Aorta (tissue), 5 donors: ENCODE data around the gene KRTAP10-5. TPM values are rescaled to one million over a fixed set of nuclear protein-coding genes. Genes with fewer than 3 reads are reported as not detected.
"Not testable (repeated sequence)": the region's sequence is repeated elsewhere in the genome, so short reads cannot be mapped to it uniquely, and the experiment has no call there.

Experiments
- ATAC-seq: fragments of 200-7000 bp; cut with Tn5 transposase; one replicate; pipeline ENCODE4 v1.9.1; 2022; ENCODE audit warnings: moderate library complexity; ENCODE audit not compliant: low FRiP score
- DNase-seq, 2 donors: peaks; one replicate each; pipeline ENCODE4 v3.0.0-alpha.2; 2020
- H3K27ac ChIP-seq, 2 donors: one replicate each; pipeline ENCODE4 v1.5.1; 2013; ENCODE audit warnings: low read length in 2 of 2, mild to moderate bottlenecking in 2 of 2, moderate library complexity in 2 of 2, control low read depth in 1 of 2, inconsistent platforms in 1 of 2, low read depth in 1 of 2
- H3K27me3 ChIP-seq, 2 donors: one replicate each; pipeline ENCODE4 v1.6.1; 2013; ENCODE audit warnings: control low read depth in 1 of 2, low read length in 1 of 2, mild to moderate bottlenecking in 1 of 2, moderate library complexity in 1 of 2; ENCODE audit not compliant: insufficient read depth in 2 of 2, control insufficient read depth in 1 of 2
- H3K36me3 ChIP-seq, 2 donors: one replicate each; pipeline ENCODE4 v1.6.1; 2013; ENCODE audit warnings: control low read depth in 1 of 2, low read length in 1 of 2, mild to moderate bottlenecking in 1 of 2; ENCODE audit not compliant: insufficient read depth in 2 of 2, control insufficient read depth in 1 of 2
- H3K4me1 ChIP-seq, 2 donors: one replicate each; pipeline ENCODE4 v1.6.1; 2013; ENCODE audit warnings: low read length in 2 of 2, control low read depth in 1 of 2, mild to moderate bottlenecking in 1 of 2, moderate library complexity in 1 of 2; ENCODE audit not compliant: insufficient read depth in 2 of 2, control insufficient read depth in 1 of 2
- H3K4me3 ChIP-seq, 2 donors: one replicate each; pipeline ENCODE4 v1.5.1; 2013; ENCODE audit warnings: low read length in 2 of 2, control low read depth in 1 of 2, mild to moderate bottlenecking in 1 of 2
- H3K9me3 ChIP-seq: one replicate; pipeline ENCODE4 v1.6.1; 2013; ENCODE audit warnings: mild to moderate bottlenecking, low read length; ENCODE audit not compliant: control insufficient read depth
- WGBS, 2 donors: extraction: QIAGEN DNeasy Blood & Tissue Kit; methylation state at CpG; one replicate each; pipeline ENCODE4 v1.1.7; 2013; 5-methylcytosine and 5-hydroxymethylcytosine counted together
- intact Hi-C, 2 donors: fragments of 100-400 bp; cut with DNase I; formaldehyde crosslinking; loops; one replicate each; pipeline versions ENCODE4 v1.14.2 to v1.15.0; 2022
- polyA plus RNA-seq, 2 donors: library from polyadenylated mRNA; stranded (reverse); fragments of 200-250 nt; gene quantifications; one replicate each; pipeline ENCODE4 v1.2.3, GENCODE V29; 2013
- total RNA-seq, 2 donors: library from RNA; stranded (reverse); fragmentation: NEBNext Ultra II Directional; extraction: Animal tissue kit (Norgen Biotek cat#: 25700); gene quantifications; one replicate each; pipeline ENCODE4 v1.2.1, GENCODE V29; 2021
- donor health status: healthy with polysubstance abuse.
- donor health status: Bipolar disorder and iron deficiency.
- donor health status: DM: no; HTN: no; CAD: no.
- donor health status: DM: no; HTN: no; CAD: no.
- donor health status: DM: yes; HTN: yes; CAD: no.

The KRTAP10-5 gene
- total and polyA plus RNA-seq, 4 donors, result not detected

GRCh38 chr21:44596068-44596725, 15.8 kb upstream of the KRTAP10-5 start:
- 40 to 50% methylated on average over 9 of the region's 9 CpGs for WGBS, 2 donors
- Histone ChIP-seq H3K27ac (no peak overlapping the region), H3K4me3 (no peak overlapping the region), H3K27me3 (no peaks in the 10 kb centered on the region), H3K4me1 (no peaks in the 10 kb centered on the region), H3K9me3 (peaks cover 3% of the 10 kb centered on the region), H3K36me3 (no peaks in the 10 kb centered on the region)
- intact Hi-C loops, result no loop called here
- ATAC-seq, result no peak
- no peak for DNase-seq

GRCh38 chr21:44595524-44595923, 15.1 kb upstream of the KRTAP10-5 start:
- no peak for ATAC-seq
- intact Hi-C loops, result no loop called here
- WGBS, 2 donors, result 79% methylated on average over 6 of the region's 6 CpGs
- no peaks in the 10 kb centered on the region for H3K4me1 ChIP-seq
- H3K27ac ChIP-seq, result no peak overlapping the region
- DNase-seq, result no peak
- no peak overlapping the region for H3K4me3 ChIP-seq
- H3K9me3 ChIP-seq, result peaks cover 3% of the 10 kb centered on the region
- H3K27me3 ChIP-seq, result no peaks in the 10 kb centered on the region
- no peaks in the 10 kb centered on the region for H3K36me3 ChIP-seq

- Histone ChIP-seq H3K27me3 (no peaks in the 10 kb centered on the region), H3K36me3 (no peaks in the 10 kb centered on the region), H3K27ac (no peak overlapping the region), H3K4me3 (no peak overlapping the region), H3K9me3 (peaks cover 3% of the 10 kb centered on the region), H3K4me1 (no peaks in the 10 kb centered on the region)
- intact Hi-C loops, result no loop called here
- DNase-seq (no peak), ATAC-seq (no peak)
- WGBS, 2 donors, result 86 to 90% methylated on average over 12 of the region's 12 CpGs
Observed at GRCh38 chr21:44594406-44594916, 14.1 kb upstream of the KRTAP10-5 start.

GRCh38 chr21:44593598-44594405, 13.4 kb upstream of the KRTAP10-5 start:
- no peaks in the 10 kb centered on the region for H3K36me3 ChIP-seq
- DNase-seq, result no peak
- no peak overlapping the region for H3K27ac ChIP-seq
- H3K4me3 ChIP-seq, result no peak overlapping the region
- H3K4me1 ChIP-seq, result no peaks in the 10 kb centered on the region
- no peaks in the 10 kb centered on the region for H3K9me3 ChIP-seq
- no peak for ATAC-seq
- intact Hi-C loops, result no loop called here
- 30 to 32% methylated on average over 20 of the region's 20 CpGs for WGBS, 2 donors
- no peaks in the 10 kb centered on the region for H3K27me3 ChIP-seq

GRCh38 chr21:44592446-44593311, 12.3 kb upstream of the KRTAP10-5 start, which contains the start of gene KRTAP10-6:
Gene KRTAP10-6, minus strand, starts transcription at chr21:44592505. Its CDS starts 21 bp downstream, at chr21:44592484.
- no peaks in the 10 kb centered on the region for H3K4me1 ChIP-seq
- H3K9me3 ChIP-seq, result no peaks in the 10 kb centered on the region
- 61 to 65% methylated on average over 33 of the region's 33 CpGs for WGBS, 2 donors
- DNase-seq, result peak in 1 of 2 donors; percentile 48
- no peak within 1 kb of the TSS for H3K27ac ChIP-seq
- no peaks in the 10 kb centered on the region for H3K27me3 ChIP-seq
- intact Hi-C loops, result no loop called here
- H3K4me3 ChIP-seq, result no peak within 1 kb of the TSS
- ATAC-seq, result no peak
- H3K36me3 ChIP-seq, result no peaks in the 10 kb centered on the region

GRCh38 chr21:44591801-44592130, 11.4 kb upstream of the KRTAP10-5 start:
- intact Hi-C loops, H3K36me3 ChIP-seq, H3K27me3 ChIP-seq, H3K9me3 ChIP-seq, H3K4me1 ChIP-seq, ATAC-seq, H3K4me3 ChIP-seq, H3K27ac ChIP-seq: not testable (repeated sequence)
- DNase-seq, result peak in 1 of 2 donors; percentile 38
- WGBS, 2 donors, result 0 to 7% methylated on average over 3 to 4 of the region's 4 CpGs

GRCh38 chr21:44590897-44591800, 10.7 kb upstream of the KRTAP10-5 start:
- intact Hi-C loops, H3K36me3 ChIP-seq, H3K27ac ChIP-seq, H3K27me3 ChIP-seq, ATAC-seq, H3K4me1 ChIP-seq, H3K4me3 ChIP-seq, H3K9me3 ChIP-seq: not testable (repeated sequence)
- 31 to 35% methylated on average over 14 to 19 of the region's 19 CpGs for WGBS, 2 donors
- DNase-seq, result peak in 1 of 2 donors; percentile 38

- Histone ChIP-seq H3K9me3 (peaks cover 2% of the 10 kb centered on the region), H3K27ac (no peak overlapping the region), H3K36me3 (no peaks in the 10 kb centered on the region), H3K4me1 (no peaks in the 10 kb centered on the region), H3K4me3 (no peak overlapping the region), H3K27me3 (no peaks in the 10 kb centered on the region)
- ATAC-seq, result no peak
- 81 to 83% methylated on average over 7 to 10 of the region's 10 CpGs for WGBS, 2 donors
- intact Hi-C loops, result no loop called here
- DNase-seq, result peak in 1 of 2 donors; percentile 75
Observed at GRCh38 chr21:44590311-44590721, 9.9 kb upstream of the KRTAP10-5 start.
